ENCODE data around the gene NEURL3.

DNA sequence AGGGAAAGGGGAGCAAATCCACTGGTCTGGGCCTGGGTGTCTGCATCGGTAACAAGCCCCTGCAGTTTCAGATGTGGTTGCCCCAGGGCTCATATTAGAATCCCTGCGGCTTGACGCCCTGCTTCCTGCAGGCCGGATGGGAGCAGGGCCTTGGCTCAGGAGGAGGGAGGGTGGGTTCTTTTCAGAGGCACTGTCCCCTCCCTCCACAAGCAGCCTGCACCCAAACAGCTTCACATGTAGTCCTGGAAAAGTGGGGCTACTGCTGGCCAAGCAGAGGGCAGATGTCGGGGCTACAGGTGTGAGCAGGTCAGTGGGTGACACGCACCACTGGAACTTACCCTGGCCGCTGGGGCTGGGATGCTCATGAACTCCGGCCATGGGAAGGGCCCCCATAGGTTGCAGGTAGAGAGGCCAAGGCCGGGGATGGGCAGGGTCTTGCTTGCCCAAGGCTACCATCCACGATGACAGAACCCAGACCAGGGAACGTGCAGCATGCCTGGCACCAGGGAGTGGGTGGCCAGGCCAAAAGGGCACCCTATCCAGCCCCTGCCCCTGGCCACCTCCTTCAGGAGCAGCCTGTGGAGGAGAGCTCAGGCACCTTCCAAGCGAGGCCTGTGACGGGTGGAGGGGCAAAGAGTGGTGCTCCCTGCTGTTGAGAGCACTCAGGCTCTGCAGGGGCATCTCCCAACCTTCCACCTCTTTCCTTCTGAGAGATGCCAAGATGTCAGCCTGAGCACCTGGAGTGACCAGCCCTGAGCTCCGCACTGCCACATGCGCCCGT is 48.2 kb upstream of the NEURL3 start:
- TF ChIP-seq, protein P1, sequence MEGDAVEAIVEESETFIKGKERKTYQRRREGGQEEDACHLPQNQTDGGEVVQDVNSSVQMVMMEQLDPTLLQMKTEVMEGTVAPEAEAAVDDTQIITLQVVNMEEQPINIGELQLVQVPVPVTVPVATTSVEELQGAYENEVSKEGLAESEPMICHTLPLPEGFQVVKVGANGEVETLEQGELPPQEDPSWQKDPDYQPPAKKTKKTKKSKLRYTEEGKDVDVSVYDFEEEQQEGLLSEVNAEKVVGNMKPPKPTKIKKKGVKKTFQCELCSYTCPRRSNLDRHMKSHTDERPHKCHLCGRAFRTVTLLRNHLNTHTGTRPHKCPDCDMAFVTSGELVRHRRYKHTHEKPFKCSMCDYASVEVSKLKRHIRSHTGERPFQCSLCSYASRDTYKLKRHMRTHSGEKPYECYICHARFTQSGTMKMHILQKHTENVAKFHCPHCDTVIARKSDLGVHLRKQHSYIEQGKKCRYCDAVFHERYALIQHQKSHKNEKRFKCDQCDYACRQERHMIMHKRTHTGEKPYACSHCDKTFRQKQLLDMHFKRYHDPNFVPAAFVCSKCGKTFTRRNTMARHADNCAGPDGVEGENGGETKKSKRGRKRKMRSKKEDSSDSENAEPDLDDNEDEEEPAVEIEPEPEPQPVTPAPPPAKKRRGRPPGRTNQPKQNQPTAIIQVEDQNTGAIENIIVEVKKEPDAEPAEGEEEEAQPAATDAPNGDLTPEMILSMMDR (IDR thresholded peaks at IDR 0.05; ENCODE audit: insufficient read depth, low read length, poor library complexity, severe bottlenecking), result no peak
- no peak for TF ChIP-seq EZH2phosphoT487 (conservative IDR thresholded peaks at IDR 0.05; ENCODE audit: low read length)

All from SU-DHL-6 (cell line).